GM12892 (cell line): ENCODE results near the gene CACNA2D3.

Experiments used
- POLR2A ChIP-seq: IDR thresholded peaks from 2 replicates; pipeline ENCODE4 v1.6.1; 2011; ENCODE audit warnings: low read depth, low read length, control low read depth
- POLR2AphosphoS5 ChIP-seq: IDR thresholded peaks from 2 replicates; pipeline ENCODE4 v1.6.1; 2011; ENCODE audit warnings: low read depth, low read length, control low read depth
- TAF1 ChIP-seq: IDR thresholded peaks from 2 replicates; pipeline ENCODE4 v1.6.1; 2011; ENCODE audit warnings: low read depth, mild to moderate bottlenecking, control low read depth, low read length, borderline replicate concordance

DNA sequence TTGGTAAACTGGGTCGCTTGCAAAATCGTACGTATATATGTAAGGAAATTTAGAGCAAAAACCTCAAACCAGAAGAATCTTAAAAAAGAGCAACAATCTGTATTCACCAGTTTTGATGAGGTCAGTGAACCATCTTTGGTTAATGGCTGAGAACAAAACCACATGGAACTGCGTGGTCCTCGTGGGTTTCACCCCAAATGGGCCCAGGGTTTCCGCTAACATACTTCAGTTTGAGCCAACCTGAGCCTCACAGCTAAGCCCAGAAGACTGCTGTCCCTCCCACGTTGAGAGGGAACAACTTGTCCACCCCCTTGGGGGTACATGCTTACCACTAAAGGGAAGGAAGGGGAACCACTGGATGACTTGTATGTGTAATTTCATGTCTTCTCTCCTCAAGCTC lies 204.6 kb downstream of the CACNA2D3 start:
- TF ChIP-seq POLR2AphosphoS5 (no peak), TAF1 (no peak), POLR2A (no peak)
